GM18498 (cell line): ENCODE data around the gene CCNQ.

Experiments used
- ATAC-seq: cut with Tn5 transposase; IDR thresholded peaks from one replicate; pipeline ENCODE4 v1.9.1; 2021; ENCODE audit warnings: mild to moderate bottlenecking, moderate library complexity; ENCODE audit not compliant: unreplicated experiment

Gene CCNQ

GRCh38 chrX:153599192-153600031 lies 473 bp upstream of the CCNQ start:
- peak; percentile 85 for ATAC-seq

DNA sequence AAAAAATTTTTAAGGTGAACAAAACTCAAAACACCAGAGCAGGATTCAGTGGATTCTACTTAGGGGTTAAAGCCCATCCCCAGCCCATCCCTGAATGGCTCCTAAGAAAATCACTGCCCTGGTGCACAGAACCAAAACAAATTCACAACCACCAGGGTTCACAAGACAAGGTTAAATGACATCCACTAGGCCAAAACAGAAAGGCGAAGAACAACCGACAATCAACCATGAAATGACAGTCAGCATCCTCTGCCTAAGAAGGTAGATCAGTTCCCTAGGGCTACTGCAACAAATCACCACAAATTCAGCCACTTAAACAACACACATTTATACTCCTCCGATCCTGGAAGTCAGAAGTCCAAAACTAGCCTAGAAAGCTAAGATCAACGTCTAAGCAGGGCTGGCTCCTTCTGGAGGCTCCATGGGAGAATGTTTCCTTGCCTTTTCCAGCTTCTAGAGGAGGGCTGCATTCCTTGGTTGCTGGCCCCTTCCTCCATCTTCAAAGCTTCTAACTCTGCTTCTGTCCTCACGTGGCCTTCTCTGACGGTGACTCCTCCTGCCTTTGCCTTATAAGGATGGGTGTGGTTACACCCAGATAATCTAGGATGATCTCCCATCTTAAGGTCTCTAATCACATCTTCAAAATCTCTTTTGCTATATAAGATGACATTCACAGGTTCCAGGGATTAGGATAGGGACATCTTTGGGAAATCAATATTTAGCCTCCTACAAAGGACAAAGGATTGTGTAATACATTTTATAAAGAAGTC lies 1.8 kb downstream of the CCNQ start:
- no peak for ATAC-seq

GRCh38 chrX:153595859-153596857 lies 2.8 kb downstream of the CCNQ start:
- ATAC-seq: no peak

GRCh38 chrX:153595387-153595786 lies 3.6 kb downstream of the CCNQ start:
- no peak for ATAC-seq

GRCh38 chrX:153593811-153594500 lies 5.0 kb downstream of the CCNQ start:
- no peak for ATAC-seq

GRCh38 chrX:153592966-153593688 lies 5.8 kb downstream of the CCNQ start:
- ATAC-seq: no peak

GRCh38 chrX:153592091-153592833 lies 6.7 kb downstream of the CCNQ start:
- no peak for ATAC-seq

DNA sequence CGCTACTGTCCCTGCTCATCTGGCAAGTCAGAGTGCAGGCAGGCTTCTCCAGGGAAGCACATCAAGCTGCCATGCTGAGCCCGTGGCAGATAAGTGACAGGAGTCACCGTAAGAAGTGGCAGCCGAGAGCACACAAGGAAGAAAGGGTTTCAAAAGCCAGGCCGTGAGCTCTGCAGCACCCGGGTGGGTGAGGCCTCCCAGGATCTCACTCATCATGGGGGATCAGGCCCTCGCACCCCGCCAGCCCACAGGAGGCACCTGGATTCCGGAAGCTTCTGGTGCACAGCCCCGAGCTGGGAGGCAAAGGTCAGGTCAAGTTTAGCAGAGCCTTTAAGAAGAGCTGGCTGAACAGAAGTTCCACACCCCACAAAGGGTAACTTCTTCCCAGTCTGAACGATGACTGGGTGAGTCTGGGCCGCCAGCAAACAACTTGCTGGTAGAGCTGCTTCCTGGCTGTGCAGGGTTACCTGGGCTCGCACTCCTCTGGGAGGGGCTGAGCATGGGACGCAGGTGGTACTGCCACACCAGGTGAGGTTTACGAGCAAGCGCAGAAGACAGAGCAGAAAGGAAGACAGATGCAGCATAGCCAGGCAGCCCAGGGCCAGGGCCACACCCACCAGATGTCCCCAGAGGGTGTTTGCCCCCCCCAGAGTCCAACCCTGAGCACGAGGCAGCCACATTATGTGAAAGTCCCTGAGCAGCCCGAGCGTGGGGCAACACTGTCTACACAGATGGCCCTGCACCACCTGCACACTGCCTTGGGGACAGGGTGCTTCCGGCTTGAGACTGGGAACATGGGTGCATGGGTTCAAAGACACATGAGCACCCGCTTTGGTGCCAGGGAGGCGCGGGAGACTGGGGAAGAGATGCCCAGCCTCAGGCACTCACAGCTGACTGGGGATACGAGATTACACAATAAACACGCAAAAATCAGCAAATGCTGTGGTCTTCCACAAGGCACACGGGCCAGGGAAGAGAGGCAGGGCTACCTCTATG lies 7.7 kb downstream of the CCNQ start:
- no peak for ATAC-seq

DNA sequence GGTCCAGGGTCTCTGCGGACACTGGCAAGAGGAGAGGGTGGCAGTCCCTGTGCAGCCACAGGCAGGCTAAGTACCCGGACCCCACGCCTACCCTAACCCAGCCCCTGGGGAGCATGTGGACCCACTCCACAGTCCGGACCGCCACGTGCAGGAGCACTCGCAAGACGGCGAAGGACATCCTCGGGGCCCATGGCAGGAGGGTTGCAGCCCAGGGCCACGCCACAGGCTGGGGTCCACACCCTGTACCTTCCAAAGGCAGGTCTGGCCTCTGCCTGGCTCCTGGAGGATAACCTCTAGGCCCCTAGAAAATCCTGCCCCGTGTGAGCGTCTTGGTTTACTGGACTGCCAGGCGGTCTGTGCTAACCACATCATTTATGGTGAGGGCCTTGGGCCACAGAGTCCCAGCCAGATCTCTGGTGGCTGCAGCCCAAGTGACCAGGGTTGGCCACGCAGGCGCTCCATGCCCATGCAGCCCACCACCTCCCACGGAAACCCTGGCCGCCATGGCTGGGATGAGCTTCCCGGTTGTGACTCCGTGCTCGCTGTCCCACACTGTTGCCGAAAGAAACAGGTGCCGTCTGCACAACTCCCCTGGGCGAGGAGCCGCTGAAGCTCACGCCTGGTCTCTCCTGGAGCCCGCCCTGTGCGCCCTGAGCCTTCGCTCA lies 10.0 kb downstream of the CCNQ start:
- ATAC-seq: no peak

DNA sequence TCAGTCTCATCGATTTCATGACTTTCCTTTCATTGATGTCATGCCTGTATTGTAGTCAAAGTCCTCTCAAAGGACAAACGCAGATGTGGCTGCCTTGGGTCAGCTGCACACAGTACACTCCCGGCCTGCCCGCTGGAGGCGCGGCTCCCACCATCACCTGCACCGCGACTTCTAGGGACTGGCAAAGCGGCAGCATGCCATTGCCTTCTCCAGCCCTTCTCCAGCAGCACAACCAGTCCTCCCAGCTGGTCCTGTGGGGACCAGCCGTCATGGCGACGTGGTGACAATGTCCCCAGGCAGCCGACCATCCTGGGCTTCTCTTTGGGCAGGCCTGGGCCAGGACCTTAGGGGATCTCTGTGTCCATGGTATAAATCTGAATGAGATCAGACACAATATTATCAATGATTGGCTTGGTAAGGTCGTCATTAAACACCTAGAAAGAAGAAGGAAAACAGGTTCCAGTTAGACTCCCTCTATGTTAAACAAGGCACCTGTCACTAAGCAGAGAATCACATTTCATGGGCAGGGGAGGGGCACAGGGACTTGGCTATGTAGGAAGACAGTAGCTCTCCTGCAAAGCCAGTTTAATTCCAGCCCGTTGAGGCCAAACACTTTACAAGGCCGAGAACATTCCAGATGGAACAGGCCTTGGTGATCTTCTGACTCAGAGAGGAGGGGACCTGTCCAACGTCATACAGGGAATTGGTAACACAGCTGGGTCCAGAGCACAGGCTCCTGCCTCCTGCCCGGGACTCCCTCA lies 10.7 kb downstream of the CCNQ start:
- no peak for ATAC-seq

DNA sequence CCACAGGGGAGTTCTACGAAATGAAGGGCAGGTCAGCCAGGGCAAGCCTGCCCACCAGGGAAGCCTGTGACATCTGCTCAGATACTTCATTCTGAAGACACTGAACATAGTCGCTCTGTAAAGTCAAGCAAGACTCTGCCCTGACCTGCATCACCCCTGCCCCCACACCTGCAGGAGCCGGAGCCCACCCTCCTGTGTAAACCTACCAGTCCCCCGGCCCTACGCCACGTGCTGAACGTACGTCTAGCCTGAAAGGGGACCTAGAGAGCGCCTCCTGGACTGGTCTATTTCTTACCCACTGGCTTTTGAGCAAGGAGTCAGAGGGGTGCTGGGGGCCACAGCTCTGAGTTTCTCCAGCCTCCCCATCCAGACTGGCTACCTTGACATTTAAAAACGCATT lies 11.6 kb downstream of the CCNQ start:
- no peak for ATAC-seq

GRCh38 chrX:153585827-153586226 lies 13.1 kb downstream of the CCNQ start:
- ATAC-seq: no peak

DNA sequence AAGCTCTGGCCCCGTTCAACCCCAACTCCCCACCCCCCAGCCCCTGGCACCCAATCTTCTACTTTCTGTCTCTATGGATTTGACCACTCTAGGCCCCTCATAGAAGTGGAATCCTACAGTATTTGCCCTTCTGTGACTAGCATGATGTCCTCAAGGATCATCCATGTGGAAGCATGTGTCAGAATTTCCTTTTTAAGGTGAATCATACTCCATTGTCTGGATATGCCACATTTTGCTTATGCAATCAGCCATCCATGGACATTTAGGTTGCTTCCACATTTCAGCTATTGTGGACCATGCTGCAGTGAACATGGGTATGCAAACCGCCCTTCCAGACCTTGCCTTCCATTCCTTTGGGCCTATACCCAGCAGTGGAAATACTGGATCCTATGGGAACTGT lies 15.5 kb downstream of the CCNQ start:
- ATAC-seq: no peak

- peak; percentile 98 for ATAC-seq
Observed at GRCh38 chrX:153582896-153583295, 16.0 kb downstream of the CCNQ start.

- no peak for ATAC-seq
Observed at GRCh38 chrX:153580700-153581386, 18.1 kb downstream of the CCNQ start.

- no peak for ATAC-seq
Observed at GRCh38 chrX:153578889-153579288, 20.1 kb downstream of the CCNQ start.
